Measurements from ENCODE around the gene PEPD.

DNA sequence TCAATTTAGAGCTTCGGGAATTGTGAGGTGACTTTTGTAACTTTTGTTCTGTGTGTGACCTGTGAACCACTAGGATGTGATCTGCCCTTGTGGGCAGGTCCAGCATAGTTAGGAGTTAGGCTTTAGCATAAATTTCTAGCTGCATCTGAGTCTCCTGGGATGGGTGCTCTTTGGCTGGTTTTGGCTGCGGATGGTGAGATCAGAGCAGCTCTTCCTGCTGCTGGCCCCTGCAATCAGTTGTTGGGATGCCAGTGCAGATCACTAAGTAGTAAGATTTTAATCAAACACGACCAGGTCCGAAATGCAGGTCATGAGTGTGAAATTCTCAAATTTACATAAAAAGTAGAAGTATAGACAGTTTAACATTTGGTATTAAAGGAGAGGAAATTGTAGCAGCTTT lies 139.6 kb downstream of the PEPD start:
- TF ChIP-seq EZH2 (IDR thresholded peaks at IDR 0.05; ENCODE audit: borderline replicate concordance, low read length) (no peak), CTCF (conservative IDR thresholded peaks at IDR 0.05 in 1 of 2, IDR thresholded peaks at IDR 0.05 in 1 of 2; ENCODE audit: extremely low read depth in 1 of 2, insufficient read depth in 1 of 2, low read depth in 1 of 2, low read length in 2 of 2) (no peak)

Measured in mammary epithelial cell (primary cell).